Keratinocyte (primary cell): ENCODE measurements around the gene STEAP1B. TPM values are rescaled to one million over a fixed set of nuclear protein-coding genes. Genes with fewer than 3 reads are reported as not detected.

ENCODE experiments used
- DNase-seq: peaks from one replicate; pipeline ENCODE4 v3.0.0-alpha.2; 2011; ENCODE audit warnings: low read depth, missing footprints, low spot score
- FAIRE-seq: peaks from 2 replicates; lab custom pipeline; 2011; peaks lifted over from hg19 to GRCh38; lab: Jason Lieb, UNC
- H2AFZ ChIP-seq: 2 replicates; pipeline ENCODE4 v1.6.0; 2012; ENCODE audit warnings: low read length, control low read depth, inconsistent platforms; ENCODE audit not compliant: control insufficient read depth
- H3K27ac ChIP-seq: 2 replicates; pipeline ENCODE4 v1.5.1; 2011; ENCODE audit warnings: low read length; ENCODE audit not compliant: control insufficient read depth, insufficient read depth
- H3K27me3 ChIP-seq: 3 replicates; pipeline ENCODE4 v1.6.0; 2011; ENCODE audit warnings: low read length; ENCODE audit not compliant: control insufficient read depth, insufficient read depth; ENCODE audit errors: extremely low read depth
- H3K36me3 ChIP-seq, 2 experiments: 2 replicates in 1 of 2; 3 replicates in 1 of 2; pipeline ENCODE4 v1.5.1; 2011; ENCODE audit warnings: low read length in 2 of 2, mild to moderate bottlenecking in 1 of 2; ENCODE audit not compliant: control insufficient read depth in 2 of 2, insufficient read depth in 2 of 2; ENCODE audit errors: extremely low read depth in 1 of 2
- H3K4me1 ChIP-seq: 3 replicates; pipeline ENCODE4 v1.5.1; 2011; ENCODE audit warnings: low read length; ENCODE audit not compliant: control insufficient read depth, insufficient read depth; ENCODE audit errors: extremely low read depth
- H3K4me2 ChIP-seq: 3 replicates; pipeline ENCODE4 v1.6.0; 2011; ENCODE audit warnings: low read depth, low read length; ENCODE audit not compliant: control insufficient read depth, insufficient read depth; ENCODE audit errors: extremely low read depth
- H3K4me3 ChIP-seq, 3 experiments: fragments of 200-600 bp in 1 of 3; sonication (generic) in 1 of 3; 2 replicates in 2 of 3; 3 replicates in 1 of 3; pipeline ENCODE4 v1.5.1; 2011 to 2016; ENCODE audit warnings: low read length in 3 of 3, mild to moderate bottlenecking in 3 of 3, control low read depth in 2 of 3, inconsistent platforms in 1 of 3, low read depth in 1 of 3, mixed read lengths in 1 of 3, mixed run types in 1 of 3, moderate library complexity in 1 of 3; ENCODE audit not compliant: control insufficient read depth in 2 of 3, insufficient read depth in 2 of 3; ENCODE audit errors: extremely low read depth in 1 of 3
- H3K79me2 ChIP-seq: 2 replicates; pipeline ENCODE4 v1.6.0; 2012; ENCODE audit warnings: low read length; ENCODE audit not compliant: control insufficient read depth, insufficient read depth
- H3K9ac ChIP-seq: 3 replicates; pipeline ENCODE4 v1.6.0; 2011; ENCODE audit warnings: low read length; ENCODE audit not compliant: control insufficient read depth, insufficient read depth; ENCODE audit errors: extremely low read depth
- H3K9me1 ChIP-seq: 3 replicates; pipeline ENCODE4 v1.6.0; 2011; ENCODE audit warnings: low read length; ENCODE audit not compliant: control insufficient read depth, insufficient read depth; ENCODE audit errors: extremely low read depth
- H3K9me3 ChIP-seq: 2 replicates; pipeline ENCODE4 v1.5.1; 2012; ENCODE audit warnings: low read depth, low read length; ENCODE audit not compliant: control insufficient read depth
- H4K20me1 ChIP-seq: 3 replicates; pipeline ENCODE4 v1.6.0; 2011; ENCODE audit warnings: low read length; ENCODE audit not compliant: control insufficient read depth, insufficient read depth; ENCODE audit errors: extremely low read depth
- EZH2 ChIP-seq: IDR thresholded peaks from one replicate; pipeline ENCODE4 v1.6.1; 2012; ENCODE audit warnings: inconsistent platforms, mild to moderate bottlenecking, low read length, moderate library complexity
- dilution Hi-C: fragments of 300-500 bp; cut with MboI; formaldehyde crosslinking; loops from one replicate; pipeline ENCODE4 v1.7.0; 2020; ENCODE audit warnings: low sequenced_read_pairs; ENCODE audit not compliant: extremely low pct_ligation_motif_present
- polyA plus RNA-seq, 5 experiments: library from polyadenylated mRNA; depleted of rRNA in 3 of 5; stranded (reverse) in 3 of 5; stranded (forward) in 1 of 5; unstranded in 1 of 5; fragments of >200 nt; gene quantifications; 1 replicate in 1 of 5; 2 replicates in 3 of 5; 3 replicates in 1 of 5; pipeline versions ENCODE4 v1.2.1 to v1.2.3, GENCODE V29; 2011 to 2012; ENCODE audit warnings: missing spikeins in 2 of 5, low read depth in 1 of 5, low replicate concordance in 1 of 5
- TF ChIP-seq, protein P1 (sequence below), 3 experiments: IDR thresholded peaks in 1 of 3; conservative IDR thresholded peaks in 1 of 3; optimal IDR thresholded peaks in 1 of 3; 2 replicates in 2 of 3; 3 replicates in 1 of 3; pipeline versions ENCODE3 to v1.5.1; 2011; ENCODE audit warnings: low read length in 3 of 3, mild to moderate bottlenecking in 3 of 3, moderate library complexity in 2 of 3, control low read depth in 1 of 3, inconsistent platforms in 1 of 3; ENCODE audit not compliant: insufficient read depth in 2 of 3; ENCODE audit errors: extremely low read depth in 1 of 3

Gene STEAP1B
- polyA plus RNA-seq, 1 donor (not counting 4 experiments of a cell fraction or from before 2014, with no cell fraction given) = 18.9 TPM

DNA sequence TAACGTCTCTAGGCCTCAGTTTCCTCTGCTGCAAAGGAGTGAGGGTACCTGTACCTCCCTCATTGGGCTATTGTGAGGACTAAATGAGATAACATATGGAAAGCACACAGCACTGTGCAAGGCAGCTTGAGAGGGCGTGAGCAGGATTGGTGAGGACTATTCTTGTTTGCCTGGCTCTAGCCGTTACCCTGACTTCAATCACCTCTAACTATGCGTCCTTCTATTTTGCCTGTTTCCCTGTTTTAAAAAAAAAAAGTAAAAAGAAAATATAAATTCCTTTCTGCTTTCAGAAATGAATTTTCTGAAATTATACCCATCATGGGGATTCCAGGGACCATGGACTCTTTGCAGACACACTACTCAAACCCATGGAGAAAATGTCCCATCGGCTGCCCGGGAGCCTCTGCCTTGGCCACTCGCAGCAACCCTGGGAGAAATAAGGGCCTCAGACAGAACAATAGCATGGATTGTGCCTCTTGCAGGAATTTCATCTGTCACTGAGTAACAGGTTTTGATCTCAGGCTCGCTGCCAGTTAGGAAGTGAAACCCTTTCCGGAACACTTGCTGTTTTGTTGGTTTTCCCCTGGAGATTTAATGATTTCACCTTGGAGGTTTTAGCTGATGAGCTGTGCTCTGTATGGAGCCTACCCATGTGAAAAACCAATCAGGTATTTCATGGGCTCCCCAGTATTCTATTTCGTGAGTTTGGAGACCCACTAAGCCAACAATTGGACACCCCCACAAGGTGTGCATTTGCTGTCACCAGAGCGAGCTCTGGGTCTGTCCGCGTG lies 55.6 kb downstream of the STEAP1B start:
- dilution Hi-C loops = no loop called here
- Histone ChIP-seq H3K9me1 (no peaks in the 10 kb centered on the region), H3K27me3 (no peaks in the 10 kb centered on the region), H3K9me3 (no peaks in the 10 kb centered on the region), H3K9ac (no peak overlapping the region), H3K4me1 (peaks cover 5% of the 10 kb centered on the region), H3K36me3 (no peaks in the 10 kb centered on the region), H2AFZ (no peak overlapping the region), H3K4me3 (no peak overlapping the region), H3K27ac (no peak overlapping the region), H4K20me1 (no peaks in the 10 kb centered on the region), H3K79me2 (no peaks in the 10 kb centered on the region), H3K4me2 (no peak overlapping the region)
- no peak for FAIRE-seq
- DNase-seq = no peak
- TF ChIP-seq, protein P1, sequence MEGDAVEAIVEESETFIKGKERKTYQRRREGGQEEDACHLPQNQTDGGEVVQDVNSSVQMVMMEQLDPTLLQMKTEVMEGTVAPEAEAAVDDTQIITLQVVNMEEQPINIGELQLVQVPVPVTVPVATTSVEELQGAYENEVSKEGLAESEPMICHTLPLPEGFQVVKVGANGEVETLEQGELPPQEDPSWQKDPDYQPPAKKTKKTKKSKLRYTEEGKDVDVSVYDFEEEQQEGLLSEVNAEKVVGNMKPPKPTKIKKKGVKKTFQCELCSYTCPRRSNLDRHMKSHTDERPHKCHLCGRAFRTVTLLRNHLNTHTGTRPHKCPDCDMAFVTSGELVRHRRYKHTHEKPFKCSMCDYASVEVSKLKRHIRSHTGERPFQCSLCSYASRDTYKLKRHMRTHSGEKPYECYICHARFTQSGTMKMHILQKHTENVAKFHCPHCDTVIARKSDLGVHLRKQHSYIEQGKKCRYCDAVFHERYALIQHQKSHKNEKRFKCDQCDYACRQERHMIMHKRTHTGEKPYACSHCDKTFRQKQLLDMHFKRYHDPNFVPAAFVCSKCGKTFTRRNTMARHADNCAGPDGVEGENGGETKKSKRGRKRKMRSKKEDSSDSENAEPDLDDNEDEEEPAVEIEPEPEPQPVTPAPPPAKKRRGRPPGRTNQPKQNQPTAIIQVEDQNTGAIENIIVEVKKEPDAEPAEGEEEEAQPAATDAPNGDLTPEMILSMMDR (optimal IDR thresholded peaks at IDR 0.05 in 1 of 3, IDR thresholded peaks at IDR 0.05 in 1 of 3, conservative IDR thresholded peaks at IDR 0.05 in 1 of 3; ENCODE audit: extremely low read depth in 1 of 3, insufficient read depth in 2 of 3, low read length in 3 of 3) = no peak
- no peak for TF ChIP-seq EZH2

DNA sequence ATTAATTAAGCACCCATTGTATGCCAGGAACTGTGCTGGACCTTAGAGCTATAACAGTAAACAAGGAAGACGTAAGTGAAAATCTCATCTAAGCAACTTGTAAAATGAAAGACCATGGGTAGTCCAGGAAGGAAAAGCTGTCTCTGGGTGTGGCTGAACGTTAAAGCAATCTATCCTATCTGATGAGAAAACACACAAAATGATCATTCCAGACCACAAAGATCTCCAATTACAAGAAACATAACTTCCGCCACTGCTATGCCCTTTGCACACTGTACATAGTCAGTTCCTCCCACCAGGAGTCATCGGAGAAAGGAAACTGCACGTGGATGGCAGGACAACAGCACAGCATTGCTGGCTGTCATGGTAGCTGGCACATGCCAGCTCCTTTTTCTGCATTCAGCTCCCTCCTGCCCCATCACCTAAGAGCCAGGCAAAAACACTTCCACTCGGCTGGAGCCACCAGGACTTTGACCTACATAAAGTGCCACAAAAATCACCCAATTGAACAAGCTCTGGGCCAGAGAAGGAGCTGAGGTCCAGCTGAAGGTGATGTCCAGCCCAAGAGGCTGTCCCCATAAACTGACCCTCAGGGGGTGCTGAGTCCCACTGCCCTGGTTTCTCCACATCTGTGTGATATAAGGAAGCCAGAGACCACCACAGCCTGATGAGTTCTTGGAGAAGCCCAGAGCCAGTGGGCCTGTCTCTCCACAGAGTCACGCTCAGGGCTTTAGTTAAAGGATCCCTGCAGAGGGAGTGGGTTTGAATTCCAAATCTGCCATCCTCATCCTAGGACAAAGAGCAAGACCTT lies 56.4 kb downstream of the STEAP1B start:
- no peak overlapping the region for H2AFZ ChIP-seq
- H3K4me3 ChIP-seq = no peak overlapping the region
- no peaks in the 10 kb centered on the region for H3K27me3 ChIP-seq
- peaks cover 5% of the 10 kb centered on the region for H3K4me1 ChIP-seq
- no peaks in the 10 kb centered on the region for H3K9me3 ChIP-seq
- TF ChIP-seq EZH2 = no peak
- TF ChIP-seq, protein P1 (optimal IDR thresholded peaks at IDR 0.05 in 1 of 3, IDR thresholded peaks at IDR 0.05 in 1 of 3, conservative IDR thresholded peaks at IDR 0.05 in 1 of 3; ENCODE audit: extremely low read depth in 1 of 3, insufficient read depth in 2 of 3, low read length in 3 of 3) = no peak
- H4K20me1 ChIP-seq = no peaks in the 10 kb centered on the region
- H3K79me2 ChIP-seq = no peaks in the 10 kb centered on the region
- H3K36me3 ChIP-seq = no peaks in the 10 kb centered on the region
- DNase-seq (no peak), FAIRE-seq (no peak)
- dilution Hi-C loops = no loop called here
- H3K9me1 ChIP-seq = no peaks in the 10 kb centered on the region
- no peak overlapping the region for H3K4me2 ChIP-seq
- H3K27ac ChIP-seq = no peak overlapping the region
- H3K9ac ChIP-seq = no peak overlapping the region
